ENCODE results near the gene FAF2. TPM values are rescaled to one million over a fixed set of nuclear protein-coding genes. Genes with fewer than 3 reads are reported as not detected.

FAF2 gene
- total RNA-seq, 1 experiment from 2014 or later = 44.4 TPM

DNA sequence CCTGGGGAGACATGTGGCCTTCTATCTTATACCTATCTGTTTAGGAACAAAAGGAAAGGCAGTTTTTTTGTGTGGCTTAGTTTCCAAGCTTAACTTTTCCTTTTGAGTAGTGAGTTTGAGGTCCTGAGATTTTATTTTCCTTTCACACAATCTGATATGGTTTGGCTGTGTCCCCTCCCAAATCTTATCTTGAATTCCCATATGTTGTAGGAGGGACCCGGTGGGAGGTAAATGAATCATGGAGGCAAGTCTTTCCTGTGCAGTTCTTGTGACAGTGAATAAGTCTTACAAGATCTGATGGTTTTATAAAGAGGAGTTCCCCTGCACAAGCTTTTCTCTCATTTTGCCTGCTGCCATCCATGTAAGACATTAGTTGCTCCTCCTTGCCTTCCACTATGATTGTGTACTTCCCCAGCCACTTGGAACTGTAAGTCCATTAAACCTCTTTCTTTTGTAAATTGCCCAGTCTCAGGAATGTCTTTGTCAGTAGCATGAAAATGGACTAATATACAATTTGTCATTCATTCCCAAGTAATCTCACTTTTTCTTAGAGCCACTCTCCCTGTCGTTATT lies 27.1 kb upstream of the FAF2 start:
- Histone ChIP-seq H3K79me1 (ENCODE audit: insufficient read depth, low read depth, low read length, poor library complexity, severe bottlenecking) (no peaks in the 10 kb centered on the region), H3K23ac (ENCODE audit: insufficient read length, low read depth, low read length) (no peak overlapping the region), H3K27ac (ENCODE audit: insufficient read length, low read depth, low read length) (no peak overlapping the region), H2BK12ac (ENCODE audit: insufficient read length, low read depth, low read length) (no peak overlapping the region), H4K20me1 (ENCODE audit: control insufficient read depth, insufficient read depth, insufficient read length) (no peaks in the 10 kb centered on the region), H4K91ac (ENCODE audit: insufficient read length, low read depth, low read length) (no peak overlapping the region), H3K4me1 (ENCODE audit: insufficient read depth, low read length) (no peaks in the 10 kb centered on the region), H2BK120ac (ENCODE audit: low read depth, low read length, poor library complexity, severe bottlenecking) (no peak overlapping the region), H3K9ac (ENCODE audit: extremely low read depth, insufficient read length, low read length) (no peak overlapping the region), H4K8ac (replicated peaks; ENCODE audit: insufficient read length, low read depth, low read length) (no peak overlapping the region), H3K9me3 (ENCODE audit: control insufficient read depth, low read depth, low read length) (no peaks in the 10 kb centered on the region), H3K14ac (ENCODE audit: insufficient read depth, low read length) (no peak overlapping the region), H2BK20ac (ENCODE audit: low read depth, low read length, poor library complexity, severe bottlenecking) (no peak overlapping the region), H3T11ph (ENCODE audit: low read length) (no peak overlapping the region), H3K4me2 (ENCODE audit: insufficient read depth, insufficient read length, low read length) (no peak overlapping the region), H3K23me2 (ENCODE audit: insufficient read length, low read depth, low read length, poor library complexity, severe bottlenecking) (peaks cover under 1% of the 10 kb centered on the region), H3K27me3 (ENCODE audit: insufficient read depth, low read length) (no peaks in the 10 kb centered on the region; the same call in 1 of the 2 replicates), H3K56ac (ENCODE audit: insufficient read length, low read depth, low read length) (no peak overlapping the region), H3K18ac (ENCODE audit: insufficient read length, low read depth, low read length) (no peak overlapping the region), H2AFZ (ENCODE audit: low read length) (no peak overlapping the region), H3K79me2 (ENCODE audit: insufficient read depth, low read length) (no peaks in the 10 kb centered on the region), H3K4ac (ENCODE audit: low read depth, low read length) (no peak overlapping the region), H4K5ac (ENCODE audit: insufficient read length, low read depth, low read length) (no peak overlapping the region), H2BK15ac (ENCODE audit: low read depth, low read length) (no peak overlapping the region), H2AK5ac (ENCODE audit: insufficient read length, low read length) (no peak overlapping the region), H2BK5ac (ENCODE audit: insufficient read length, low read length) (no peak overlapping the region)
- DNase-seq = no peak
- Mint-ChIP-seq H3K27me3 (ENCODE audit: low read depth) (peaks cover 26% of the 10 kb centered on the region), H3K9me3 (peaks cover 45 to 58% of the 10 kb centered on the region in 2 experiments), H3K36me3 (ENCODE audit: insufficient read depth in 1 of 3, low read depth in 3 of 3) (peaks cover 4 to 34% (median 23%) of the 10 kb centered on the region in 3 experiments; a peak in 6 of 7 replicates), H3K27ac (no peak overlapping the region), H3K4me1 (peaks cover 4 to 7% of the 10 kb centered on the region in 2 experiments; a peak in 3 of 4 replicates), H3K4me3 (no peak overlapping the region)
- TF ChIP-seq, protein P1, sequence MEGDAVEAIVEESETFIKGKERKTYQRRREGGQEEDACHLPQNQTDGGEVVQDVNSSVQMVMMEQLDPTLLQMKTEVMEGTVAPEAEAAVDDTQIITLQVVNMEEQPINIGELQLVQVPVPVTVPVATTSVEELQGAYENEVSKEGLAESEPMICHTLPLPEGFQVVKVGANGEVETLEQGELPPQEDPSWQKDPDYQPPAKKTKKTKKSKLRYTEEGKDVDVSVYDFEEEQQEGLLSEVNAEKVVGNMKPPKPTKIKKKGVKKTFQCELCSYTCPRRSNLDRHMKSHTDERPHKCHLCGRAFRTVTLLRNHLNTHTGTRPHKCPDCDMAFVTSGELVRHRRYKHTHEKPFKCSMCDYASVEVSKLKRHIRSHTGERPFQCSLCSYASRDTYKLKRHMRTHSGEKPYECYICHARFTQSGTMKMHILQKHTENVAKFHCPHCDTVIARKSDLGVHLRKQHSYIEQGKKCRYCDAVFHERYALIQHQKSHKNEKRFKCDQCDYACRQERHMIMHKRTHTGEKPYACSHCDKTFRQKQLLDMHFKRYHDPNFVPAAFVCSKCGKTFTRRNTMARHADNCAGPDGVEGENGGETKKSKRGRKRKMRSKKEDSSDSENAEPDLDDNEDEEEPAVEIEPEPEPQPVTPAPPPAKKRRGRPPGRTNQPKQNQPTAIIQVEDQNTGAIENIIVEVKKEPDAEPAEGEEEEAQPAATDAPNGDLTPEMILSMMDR (conservative IDR thresholded peaks at IDR 0.05) = no peak
- no CpG with 5 or more reads among the region's 2 CpGs for WGBS (ENCODE audit: extremely low coverage, insufficient read length, low lambda C conversion rate)

All from H9 (cell line).